PC-9 (cell line): ENCODE results near the gene PRR7.

Experiments
- EZH2 ChIP-seq: fragments of 200-600 bp; sonication (generic); IDR thresholded peaks from 2 replicates; pipeline ENCODE4 v1.8.0; 2017; ENCODE audit warnings: antibody characterized with exemption, low read depth
- TF ChIP-seq, protein P1 (sequence below): fragments of 200-600 bp; sonication (generic); conservative IDR thresholded peaks from 2 replicates; pipeline ENCODE4 v1.6.1; 2017; ENCODE audit warnings: mixed run types, antibody characterized with exemption, mild to moderate bottlenecking, moderate library complexity

GRCh38 chr5:177397875-177398390, 48.7 kb upstream of the PRR7 start:
- TF ChIP-seq, protein P1, sequence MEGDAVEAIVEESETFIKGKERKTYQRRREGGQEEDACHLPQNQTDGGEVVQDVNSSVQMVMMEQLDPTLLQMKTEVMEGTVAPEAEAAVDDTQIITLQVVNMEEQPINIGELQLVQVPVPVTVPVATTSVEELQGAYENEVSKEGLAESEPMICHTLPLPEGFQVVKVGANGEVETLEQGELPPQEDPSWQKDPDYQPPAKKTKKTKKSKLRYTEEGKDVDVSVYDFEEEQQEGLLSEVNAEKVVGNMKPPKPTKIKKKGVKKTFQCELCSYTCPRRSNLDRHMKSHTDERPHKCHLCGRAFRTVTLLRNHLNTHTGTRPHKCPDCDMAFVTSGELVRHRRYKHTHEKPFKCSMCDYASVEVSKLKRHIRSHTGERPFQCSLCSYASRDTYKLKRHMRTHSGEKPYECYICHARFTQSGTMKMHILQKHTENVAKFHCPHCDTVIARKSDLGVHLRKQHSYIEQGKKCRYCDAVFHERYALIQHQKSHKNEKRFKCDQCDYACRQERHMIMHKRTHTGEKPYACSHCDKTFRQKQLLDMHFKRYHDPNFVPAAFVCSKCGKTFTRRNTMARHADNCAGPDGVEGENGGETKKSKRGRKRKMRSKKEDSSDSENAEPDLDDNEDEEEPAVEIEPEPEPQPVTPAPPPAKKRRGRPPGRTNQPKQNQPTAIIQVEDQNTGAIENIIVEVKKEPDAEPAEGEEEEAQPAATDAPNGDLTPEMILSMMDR, result no peak
- no peak for TF ChIP-seq EZH2
